ENCODE results near the gene ATP1A1.

ATP1A1 gene

GRCh38 chr1:116440731-116441130 is 67.7 kb downstream of the ATP1A1 start:
- DNase-seq (ENCODE audit: low read depth): no peak

- no peak for DNase-seq (ENCODE audit: low read depth)
These were observed 72.5 kb downstream of the ATP1A1 start for GRCh38 chr1:116445534-116445933.

GRCh38 chr1:116446686-116447085 is 73.6 kb downstream of the ATP1A1 start:
- no peak for DNase-seq (ENCODE audit: low read depth)

GRCh38 chr1:116448785-116449385 is 75.8 kb downstream of the ATP1A1 start:
- no peak for DNase-seq (ENCODE audit: low read depth)

GRCh38 chr1:116449578-116449977 is 76.5 kb downstream of the ATP1A1 start:
- no peak for DNase-seq (ENCODE audit: low read depth)

GRCh38 chr1:116451702-116452101 is 78.7 kb downstream of the ATP1A1 start:
- DNase-seq (ENCODE audit: low read depth): no peak

- DNase-seq (ENCODE audit: low read depth): no peak
These were observed 80.4 kb downstream of the ATP1A1 start for GRCh38 chr1:116453481-116453880.

GRCh38 chr1:116453906-116454305 is 80.9 kb downstream of the ATP1A1 start:
- DNase-seq (ENCODE audit: low read depth): no peak

Measured in stimulated activated CD8-positive, alpha-beta memory T cell treated with anti-CD3 and anti-CD28 coated beads, Interleukin-15, amount 100 ng/mL, for 24 hours (primary cell).